ENCODE measurements around the gene ZCCHC2. TPM values are rescaled to one million over a fixed set of nuclear protein-coding genes. Genes with fewer than 3 reads are reported as not detected.
A peak's percentile ranks its signal among the peaks of the same experiment; 100 is the strongest.

ZCCHC2 gene
- total and polyA plus RNA-seq, 2 of the 13 experiments (the other 11 are each of a cell fraction or from before 2014, with no cell fraction given) = 62.5 to 76.1 TPM

GRCh38 chr18:62523255-62523588 lies 397 bp downstream of the ZCCHC2 start:
- no TSS peak for BruUV-seq (replicated peaks)
- FAIRE-seq (no peak), DNase-seq (ENCODE audit: low spot score) (no peak), ATAC-seq (no peak)
- POLR2A ChIA-PET = interaction anchor here (0.7 to 5.3 kb wide), 13 partner anchors 11 to 218 kb away, joined by 3 to 41 read pairs (median 9); no protein-coding TSS in a partner anchor
- peaks cover 3% of the 10 kb centered on the region; the same call in 1 of the 2 replicates for H4K20me1 ChIP-seq (ENCODE audit: insufficient read depth, low read length)
- no CpG with 5 or more reads among the region's 62 CpGs for WGBS (ENCODE audit: low lambda C conversion rate)
- H3K4me3 ChIP-seq (replicated peaks in 1 of 3; ENCODE audit: insufficient read depth in 1 of 3, low read depth in 2 of 3, low read length in 3 of 3) = peak overlapping the region in 2 of 3 experiments; percentile 96 to 98; a peak in 4 of 6 replicates
- in situ Hi-C loops (cut with HindIII; ENCODE audit: extremely low pct_ligation_motif_present, low pct_unique_long_range_greater_than_20kb) (loop anchor here (5.0 to 10.0 kb wide), 2 partner anchors 68 to 96 kb away; no protein-coding TSS in a partner anchor), intact Hi-C loops (cut with micrococcal nuclease; ENCODE audit: unreplicated experiment) (loop anchor here (2.0 to 10.0 kb wide), 2 partner anchors 62 to 338 kb away; partner anchors contain the start of genes PIGN and RELCH)
- no peak overlapping the region for H3K9ac ChIP-seq (ENCODE audit: insufficient read depth, low read depth, low read length)
- H3K79me2 ChIP-seq (ENCODE audit: insufficient read depth, low read length) = peaks cover 81% of the 10 kb centered on the region
- no peaks in the 10 kb centered on the region for H3K9me3 ChIP-seq (ENCODE audit: low read length)
- peak overlapping the region; percentile 96 for H3K27ac ChIP-seq (ENCODE audit: extremely low read length, insufficient read depth, low read length)
- H3K4me1 ChIP-seq (ENCODE audit: insufficient read depth, low read length) = peaks cover 43% of the 10 kb centered on the region
- 0 out of 5 replicates have a peak, but pooled peaks cover 0 to 4% of the 10 kb centered on the region in 2 experiments for H3K36me3 ChIP-seq (replicated peaks in 1 of 2; ENCODE audit: control insufficient read depth in 1 of 2, insufficient read depth in 2 of 2, low read length in 2 of 2)
- no peaks in the 10 kb centered on the region; a peak in 1 of 5 replicates for H3K27me3 ChIP-seq (ENCODE audit: control insufficient read depth in 1 of 2, insufficient read depth in 2 of 2, low read length in 2 of 2)
- no peak overlapping the region for H2AFZ ChIP-seq (ENCODE audit: low read length)
- CTCF ChIA-PET (ENCODE audit: low intra/inter-chr PET ratio, low total read pairs) = interaction anchor here (1.4 kb wide), 1 partner anchor 97 kb away, joined by 4 read pairs; no protein-coding TSS in a partner anchor
- TF ChIP-seq ZNF335 (CRISPR knock-in tag; IDR thresholded peaks at IDR 0.05) (no peak), KDM2A (CRISPR knock-in tag; IDR thresholded peaks at IDR 0.05; ENCODE audit: borderline replicate concordance, low read depth) (no peak), TBX3 (IDR thresholded peaks at IDR 0.05; ENCODE audit: borderline replicate concordance) (no peak), CBFB (CRISPR knock-in tag; IDR thresholded peaks at IDR 0.05) (no peak), KDM5B (CRISPR knock-in tag; IDR thresholded peaks at IDR 0.05; ENCODE audit: borderline replicate concordance) (no peak), IRX3 (CRISPR knock-in tag; IDR thresholded peaks at IDR 0.05; ENCODE audit: borderline replicate concordance, low read depth) (no peak), ZNF776 (CRISPR knock-in tag; IDR thresholded peaks at IDR 0.05) (no peak), ZMAT3 (CRISPR knock-in tag; conservative IDR thresholded peaks at IDR 0.05) (no peak), SCMH1 (CRISPR knock-in tag; IDR thresholded peaks at IDR 0.05; ENCODE audit: borderline replicate concordance) (no peak), ZNF773 (CRISPR knock-in tag; IDR thresholded peaks at IDR 0.05; ENCODE audit: borderline replicate concordance) (no peak), PRDM10 (CRISPR knock-in tag; IDR thresholded peaks at IDR 0.05; ENCODE audit: low read depth) (no peak)
- no peak overlapping the region for H3K4me2 ChIP-seq (ENCODE audit: low read depth, low read length)
